Measurements from ENCODE around the gene EFNA3.

The EFNA3 gene

DNA sequence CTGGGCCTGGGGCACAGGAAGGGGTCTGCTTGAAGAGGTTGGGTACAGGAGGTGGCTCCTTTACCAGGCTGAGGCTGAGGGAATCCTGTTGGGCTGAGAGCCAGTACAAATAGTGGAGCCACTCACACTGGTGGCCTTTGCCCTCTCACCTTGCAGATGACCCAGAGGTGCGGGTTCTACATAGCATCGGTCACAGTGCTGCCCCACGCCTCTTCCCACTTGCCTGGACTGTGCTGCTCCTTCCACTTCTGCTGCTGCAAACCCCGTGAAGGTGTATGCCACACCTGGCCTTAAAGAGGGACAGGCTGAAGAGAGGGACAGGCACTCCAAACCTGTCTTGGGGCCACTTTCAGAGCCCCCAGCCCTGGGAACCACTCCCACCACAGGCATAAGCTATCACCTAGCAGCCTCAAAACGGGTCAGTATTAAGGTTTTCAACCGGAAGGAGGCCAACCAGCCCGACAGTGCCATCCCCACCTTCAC, 55.2 kb downstream of the EFNA3 start:
- DNase-seq: no peak

GRCh38 chr1:155134322-155134721, 55.7 kb downstream of the EFNA3 start:
- no peak for DNase-seq

GRCh38 chr1:155134880-155135414, 56.3 kb downstream of the EFNA3 start:
- peak; percentile 49 to 58 for DNase-seq

- peak; percentile 93 to 97 for DNase-seq
These were observed 56.9 kb downstream of the EFNA3 start, which contains the start of gene SLC50A1 for GRCh38 chr1:155135415-155136028. SLC50A1 (plus strand) TSS chr1:155135852; CDS start chr1:155135912, 60 bp downstream.

DNA sequence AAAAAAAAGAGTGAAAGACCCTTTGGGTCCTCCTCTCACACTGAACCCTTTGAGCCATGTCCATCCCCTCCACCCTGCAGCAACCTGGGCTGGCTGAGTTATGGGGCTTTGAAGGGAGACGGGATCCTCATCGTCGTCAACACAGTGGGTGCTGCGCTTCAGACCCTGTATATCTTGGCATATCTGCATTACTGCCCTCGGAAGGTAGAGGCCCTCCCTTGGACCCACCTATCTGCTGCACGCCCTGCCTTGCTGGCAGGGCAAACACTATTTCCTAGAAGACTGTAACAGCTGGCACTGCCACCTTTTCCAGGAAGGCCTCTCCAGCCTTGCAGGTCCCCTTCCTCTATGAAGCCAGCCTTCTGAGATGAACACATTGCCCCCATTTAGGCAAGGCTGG, 58.1 kb downstream of the EFNA3 start:
- DNase-seq: no peak
